NCI-H187 (cell line): ENCODE results near the gene TGFBR1.
A peak's percentile ranks its signal among the peaks of the same experiment; 100 is the strongest.

Experiments
- DNase-seq, 2 experiments: peaks; one replicate each; lab custom pipeline; 2025; lab: John Stamatoyannopoulos, UW

The TGFBR1 gene

GRCh38 chr9:99104459-99105151 lies at the start of gene TGFBR1:
TSS of gene TGFBR1 (plus strand) at chr9:99105113. CDS start at chr9:99105206, 93 bp downstream.
- peak; percentile 31 to 77 for DNase-seq

- no peak for DNase-seq
Observed at GRCh38 chr9:99055384-99055783, 49.5 kb upstream of the TGFBR1 start.

GRCh38 chr9:99056186-99056585 lies 48.7 kb upstream of the TGFBR1 start:
- DNase-seq: no peak

GRCh38 chr9:99056886-99057664 lies 47.8 kb upstream of the TGFBR1 start:
- DNase-seq: no peak

GRCh38 chr9:99057665-99058625 lies 47.0 kb upstream of the TGFBR1 start:
- DNase-seq: no peak

- DNase-seq: no peak
Observed at GRCh38 chr9:99058964-99059921, 45.7 kb upstream of the TGFBR1 start.

GRCh38 chr9:99060621-99061020 lies 44.3 kb upstream of the TGFBR1 start:
- DNase-seq: no peak

- no peak for DNase-seq
Observed at GRCh38 chr9:99062549-99062948, 42.4 kb upstream of the TGFBR1 start.

GRCh38 chr9:99063522-99063921 lies 41.4 kb upstream of the TGFBR1 start:
- no peak for DNase-seq

GRCh38 chr9:99066571-99066970 lies 38.3 kb upstream of the TGFBR1 start:
- no peak for DNase-seq

- DNase-seq: no peak
Observed at GRCh38 chr9:99069075-99069474, 35.8 kb upstream of the TGFBR1 start.

GRCh38 chr9:99069546-99069945 lies 35.4 kb upstream of the TGFBR1 start:
- DNase-seq: no peak

GRCh38 chr9:99070681-99071080 lies 34.2 kb upstream of the TGFBR1 start:
- DNase-seq: no peak

GRCh38 chr9:99071313-99072039 lies 33.4 kb upstream of the TGFBR1 start:
- DNase-seq: no peak

GRCh38 chr9:99072040-99072394 lies 32.9 kb upstream of the TGFBR1 start:
- no peak for DNase-seq

- no peak for DNase-seq
Observed at GRCh38 chr9:99073347-99073746, 31.6 kb upstream of the TGFBR1 start.

- DNase-seq: no peak
Observed at GRCh38 chr9:99073985-99074901, 30.7 kb upstream of the TGFBR1 start.

GRCh38 chr9:99074902-99075245 lies 30.0 kb upstream of the TGFBR1 start:
- no peak for DNase-seq

GRCh38 chr9:99075246-99075912 lies 29.5 kb upstream of the TGFBR1 start:
- DNase-seq: no peak
